Suppressor macrophage (primary cell): ENCODE results near the gene AOC3.
"Not testable (repeated sequence)": the region's sequence is repeated elsewhere in the genome, so short reads cannot be mapped to it uniquely, and the experiment has no call there.

Source experiments
- DNase-seq, 4 experiments: peaks; one replicate each; pipeline ENCODE4 v3.0.0-alpha.2; 2020 to 2022

AOC3 gene

GRCh38 chr17:42844271-42844670 is 6.7 kb upstream of the AOC3 start, which contains the start of gene AOC2:
Gene AOC2 (plus strand): TSS chr17:42844580. CDS start chr17:42844627, 47 bp downstream.
- no peak for DNase-seq

GRCh38 chr17:42844761-42845555 is 6.0 kb upstream of the AOC3 start:
- no peak for DNase-seq

- no peak for DNase-seq
Measured at GRCh38 chr17:42845556-42845917, 5.5 kb upstream of the AOC3 start.

- DNase-seq, result peak; percentile 36 to 63 (median 48)
Measured at GRCh38 chr17:42845918-42846593, 4.9 kb upstream of the AOC3 start.

- peak; percentile 59 to 81 (median 70) for DNase-seq
Measured at GRCh38 chr17:42846594-42847280, 4.3 kb upstream of the AOC3 start.

- DNase-seq, result no peak
Measured at GRCh38 chr17:42848093-42848492, 2.9 kb upstream of the AOC3 start.

GRCh38 chr17:42849031-42849430 is 2.0 kb upstream of the AOC3 start:
- no peak for DNase-seq

GRCh38 chr17:42849451-42850181 is 1.4 kb upstream of the AOC3 start:
- no peak for DNase-seq

GRCh38 chr17:42851371-42852240 is 607 bp downstream of the AOC3 start:
- DNase-seq, result not testable (repeated sequence)

GRCh38 chr17:42852351-42852750 is 1.4 kb downstream of the AOC3 start:
- DNase-seq, result no peak

GRCh38 chr17:42853004-42853403 is 2.0 kb downstream of the AOC3 start:
- DNase-seq, result peak; percentile 57 to 80 (median 62)

GRCh38 chr17:42853597-42853967 is 2.6 kb downstream of the AOC3 start:
- no peak for DNase-seq

GRCh38 chr17:42853968-42854790 is 3.2 kb downstream of the AOC3 start:
- no peak for DNase-seq

GRCh38 chr17:42855048-42855596 is 4.1 kb downstream of the AOC3 start:
- peak; percentile 68 to 81 (median 78) for DNase-seq

GRCh38 chr17:42856093-42856492 is 5.1 kb downstream of the AOC3 start:
- DNase-seq, result not testable (repeated sequence)

- not testable (repeated sequence) for DNase-seq
Measured at GRCh38 chr17:42856516-42856915, 5.5 kb downstream of the AOC3 start.

- no peak for DNase-seq
Measured at GRCh38 chr17:42857389-42857788, 6.4 kb downstream of the AOC3 start.

- no peak for DNase-seq
Measured at GRCh38 chr17:42865638-42866094, 14.7 kb downstream of the AOC3 start.

GRCh38 chr17:42866216-42866615 is 15.2 kb downstream of the AOC3 start:
- DNase-seq, result no peak
